Measurements from ENCODE around the gene CNGA3. TPM values are rescaled to one million over a fixed set of nuclear protein-coding genes. Genes with fewer than 3 reads are reported as not detected.

CNGA3 gene
- total and polyA plus RNA-seq, 2 of the 4 experiments (the other 2 are of a cell fraction) = under 0.01 TPM; not detected in 1

GRCh38 chr2:98376996-98377395 lies 30.7 kb downstream of the CNGA3 start:
- Histone ChIP-seq H3K4me3 (ENCODE audit: insufficient read depth, low read depth, low read length) (no peak overlapping the region), H3K9me1 (ENCODE audit: insufficient read depth, low read length) (no peaks in the 10 kb centered on the region), H3K27me3 (ENCODE audit: control insufficient read depth, insufficient read depth, low read length) (peaks cover 60% of the 10 kb centered on the region), H3K4ac (ENCODE audit: low read depth, low read length) (no peak overlapping the region), H3K4me2 (ENCODE audit: low read depth, low read length) (no peak overlapping the region), H3K18ac (ENCODE audit: low read depth, low read length) (no peak overlapping the region), H3K56ac (ENCODE audit: extremely low read depth, insufficient read depth, low read length) (no peak overlapping the region), H4K5ac (ENCODE audit: low read depth, low read length) (no peak overlapping the region), H2AFZ (replicated peaks; ENCODE audit: low read length, poor library complexity) (no peak overlapping the region), H2BK15ac (ENCODE audit: low read depth, low read length) (no peak overlapping the region), H4K8ac (ENCODE audit: low read depth in 2 of 2, low read length in 2 of 2) (no peak overlapping the region), H4K91ac (ENCODE audit: insufficient read depth, low read depth, low read length) (no peak overlapping the region), H2AK5ac (ENCODE audit: low read depth, low read length) (no peak overlapping the region), H4K20me1 (ENCODE audit: insufficient read depth, low read length) (no peaks in the 10 kb centered on the region), H2AK9ac (replicated peaks; ENCODE audit: low read depth, low read length, poor library complexity) (no peak overlapping the region), H2BK5ac (ENCODE audit: low read depth, low read length, poor library complexity, severe bottlenecking) (no peak overlapping the region), H3K14ac (replicated peaks; ENCODE audit: low read depth, low read length) (no peak overlapping the region), H2BK120ac (ENCODE audit: low read depth, low read length) (no peak overlapping the region), H3K9ac (ENCODE audit: low read depth, low read length) (no peak overlapping the region), H3K79me1 (ENCODE audit: low read depth in 1 of 2, low read length in 2 of 2) (no peaks in the 10 kb centered on the region), H3K36me3 (ENCODE audit: control insufficient read depth, insufficient read depth, low read length) (no peaks in the 10 kb centered on the region), H3K23ac (ENCODE audit: low read depth, low read length) (no peak overlapping the region), H3K4me1 (ENCODE audit: control insufficient read depth, insufficient read depth, low read length) (no peaks in the 10 kb centered on the region), H2BK20ac (ENCODE audit: low read depth, low read length) (no peak overlapping the region), H3K9me3 (ENCODE audit: control insufficient read depth, insufficient read depth, low read length) (no peaks in the 10 kb centered on the region), H3K27ac (ENCODE audit: insufficient read depth, low read length) (no peak overlapping the region)
- DNase-seq = no peak
- dilution Hi-C loops (cut with HindIII; ENCODE audit: low sequenced_read_pairs, unreplicated experiment) = no loop called here
- no TSS peak for BruUV-seq (replicated peaks)
- TF ChIP-seq MAZ (IDR thresholded peaks at IDR 0.05; ENCODE audit: borderline replicate concordance, low read depth, low read length) = no peak
- no peak for TF ChIP-seq MAFK (IDR thresholded peaks at IDR 0.05; ENCODE audit: low read depth, low read length)
- TF ChIP-seq SMC3 (IDR thresholded peaks at IDR 0.05; ENCODE audit: low read depth, low read length) = no peak
- no peak for TF ChIP-seq RAD21 (IDR thresholded peaks at IDR 0.05; ENCODE audit: low read length)
- no peak for TF ChIP-seq CEBPB (IDR thresholded peaks at IDR 0.05; ENCODE audit: low read depth, low read length)
- no peak for TF ChIP-seq ELK1 (IDR thresholded peaks at IDR 0.05; ENCODE audit: borderline replicate concordance, low read depth, low read length)
- TF ChIP-seq USF2 (IDR thresholded peaks at IDR 0.05; ENCODE audit: low read depth, low read length) = no peak
- no peak for TF ChIP-seq MXI1 (IDR thresholded peaks at IDR 0.05; ENCODE audit: borderline replicate concordance, low read depth, low read length)
- no peak for TF ChIP-seq CTCF (conservative IDR thresholded peaks at IDR 0.05; ENCODE audit: low read depth, low read length)
- TF ChIP-seq BHLHE40 (IDR thresholded peaks at IDR 0.05; ENCODE audit: low read depth, low read length) = no peak
- no peak for TF ChIP-seq RCOR1 (IDR thresholded peaks at IDR 0.05; ENCODE audit: insufficient replicate concordance, low read length)
- TF ChIP-seq NFE2L2 (IDR thresholded peaks at IDR 0.05; ENCODE audit: low read depth, low read length) = no peak
- no peak for TF ChIP-seq POLR2A (IDR thresholded peaks at IDR 0.05; ENCODE audit: low read depth, low read length)
- TF ChIP-seq FOS (IDR thresholded peaks at IDR 0.05; ENCODE audit: low read depth, low read length) = no peak
- no peak for TF ChIP-seq RFX5 (IDR thresholded peaks at IDR 0.05; ENCODE audit: low read depth, low read length)
- TF ChIP-seq CHD1 (IDR thresholded peaks at IDR 0.05; ENCODE audit: low read depth, low read length) = no peak
- intact Hi-C loops (cut with micrococcal nuclease) = no loop called here
- in situ Hi-C loops (cut with MboI; ENCODE audit: low sequenced_read_pairs) = no loop called here
- ChIA-PET POLR2A (ENCODE audit: unreplicated experiment) (no interaction called here), CTCF (no interaction called here)
- WGBS, 2 experiments (ENCODE audit: extremely low coverage in 2 of 2, insufficient read length in 1 of 2) = 36% methylated on average over 6 of the region's 8 CpGs; no CpG with 5 or more reads in 1 of the 2 experiments
- ATAC-seq (ENCODE audit: low read depth) = no peak

Measured in IMR-90 (cell line).